Esophagus muscularis mucosa (tissue), 4 donors: ENCODE measurements around the gene NFASC. TPM values are rescaled to one million over a fixed set of nuclear protein-coding genes. Genes with fewer than 3 reads are reported as not detected.

ENCODE experiments used
- DNase-seq: peaks from one replicate; pipeline ENCODE4 v3.0.0-alpha.2; 2017; ENCODE audit errors: extremely low spot score
- H3K27ac ChIP-seq, 4 donors: fragments of 200-600 bp; sonication (generic); replicated peaks in 1 of 4; 1 replicate in 3 of 4; 2 replicates in 1 of 4; pipeline ENCODE4 v1.5.1; 2016 to 2019; ENCODE audit warnings: mild to moderate bottlenecking in 1 of 4
- H3K27me3 ChIP-seq, 4 donors: fragments of 200-600 bp; sonication (generic); one replicate each; pipeline versions ENCODE4 v1.5.1 to v1.6.0; 2016 to 2019
- H3K36me3 ChIP-seq, 4 donors: fragments of 200-600 bp; sonication (generic); one replicate each; pipeline ENCODE4 v1.5.1; 2016 to 2019
- H3K4me1 ChIP-seq, 4 donors: fragments of 200-600 bp; sonication (generic); one replicate each; pipeline ENCODE4 v1.5.1; 2016 to 2019
- H3K4me3 ChIP-seq, 4 donors: fragments of 200-600 bp; sonication (generic); 1 replicate in 2 of 4; 2 replicates in 2 of 4; pipeline ENCODE4 v1.5.1; 2016 to 2019; ENCODE audit warnings: mild to moderate bottlenecking in 4 of 4, moderate library complexity in 1 of 4
- H3K9me3 ChIP-seq, 4 donors: fragments of 200-600 bp; sonication (generic); 1 replicate in 3 of 4; 2 replicates in 1 of 4; pipeline ENCODE4 v1.5.1; 2016 to 2019
- EP300 ChIP-seq: sonication (generic); formaldehyde crosslinking; IDR thresholded peaks from one replicate; pipeline ENCODE4 v1.6.1; 2017; ENCODE audit warnings: antibody characterized with exemption
- POLR2A ChIP-seq: fragments of 450-650 bp; IDR thresholded peaks from one replicate; pipeline ENCODE4 v1.6.1; 2017; ENCODE audit warnings: antibody characterized with exemption, moderate library complexity, mild to moderate bottlenecking, low read depth
- POLR2AphosphoS5 ChIP-seq, 2 donors: sonication (generic); formaldehyde crosslinking; IDR thresholded peaks; one replicate each; pipeline ENCODE4 v1.6.1; 2017; ENCODE audit warnings: antibody characterized with exemption in 2 of 2
- WGBS: methylation state at CpG from one replicate; pipeline ENCODE4 v1.1.5; 2018; 5-methylcytosine and 5-hydroxymethylcytosine counted together
- intact Hi-C: fragments of 100-400 bp; cut with DNase I; formaldehyde crosslinking; loops from one replicate; pipeline ENCODE4 v1.15.1; 2023
- total RNA-seq, 4 donors: library from RNA; depleted of rRNA; stranded (reverse); fragments of >200 nt; gene quantifications; one replicate each; pipeline versions ENCODE4 v1.1.0 to v1.2.1, GENCODE V29; 2016
- TF ChIP-seq, protein P1 (sequence below), 3 experiments: fragments of 200-600 bp in 2 of 3; fragments of 450-650 bp in 1 of 3; sonication (generic) in 2 of 3; IDR thresholded peaks; one replicate each; pipeline ENCODE4 v1.5.1; 2017 to 2019; ENCODE audit warnings: antibody characterized with exemption in 3 of 3, mild to moderate bottlenecking in 2 of 3, moderate library complexity in 1 of 3

The NFASC gene
- total RNA-seq, 4 donors from 2014 or later = 31.1 to 122 (median 64.7) TPM

DNA sequence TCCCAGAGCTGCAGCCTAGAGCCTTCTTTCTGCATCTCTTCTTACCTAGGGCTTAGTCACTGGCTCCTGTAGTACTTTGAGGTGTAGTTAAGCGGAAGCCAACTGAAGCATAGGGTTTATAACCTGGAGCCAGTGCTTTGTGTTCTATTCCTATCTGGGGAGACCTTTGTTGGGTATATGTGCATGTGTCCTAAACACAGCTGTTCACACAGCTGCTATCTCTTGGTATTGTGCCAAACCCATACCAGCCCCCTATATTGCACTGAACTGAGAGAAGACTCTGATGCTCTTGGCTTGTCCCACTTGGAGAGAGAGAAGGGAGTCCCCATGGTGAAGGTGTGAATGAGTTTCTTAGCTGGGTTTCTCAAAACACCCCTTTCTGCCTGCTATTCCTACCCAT is 17.2 kb upstream of the NFASC start:
- Histone ChIP-seq H3K9me3 (no peaks in the 10 kb centered on the region), H3K27me3 (no peaks in the 10 kb centered on the region), H3K27ac (no peak overlapping the region), H3K4me1 (peaks cover 0 to 60% (median 24%) of the 10 kb centered on the region in 4 donors), H3K36me3 (no peaks in the 10 kb centered on the region), H3K4me3 (no peak overlapping the region)
- no peak for DNase-seq
- intact Hi-C loops = no loop called here
- 100% methylated on average over 1 of the region's 1 CpG for WGBS
- TF ChIP-seq, protein P1, sequence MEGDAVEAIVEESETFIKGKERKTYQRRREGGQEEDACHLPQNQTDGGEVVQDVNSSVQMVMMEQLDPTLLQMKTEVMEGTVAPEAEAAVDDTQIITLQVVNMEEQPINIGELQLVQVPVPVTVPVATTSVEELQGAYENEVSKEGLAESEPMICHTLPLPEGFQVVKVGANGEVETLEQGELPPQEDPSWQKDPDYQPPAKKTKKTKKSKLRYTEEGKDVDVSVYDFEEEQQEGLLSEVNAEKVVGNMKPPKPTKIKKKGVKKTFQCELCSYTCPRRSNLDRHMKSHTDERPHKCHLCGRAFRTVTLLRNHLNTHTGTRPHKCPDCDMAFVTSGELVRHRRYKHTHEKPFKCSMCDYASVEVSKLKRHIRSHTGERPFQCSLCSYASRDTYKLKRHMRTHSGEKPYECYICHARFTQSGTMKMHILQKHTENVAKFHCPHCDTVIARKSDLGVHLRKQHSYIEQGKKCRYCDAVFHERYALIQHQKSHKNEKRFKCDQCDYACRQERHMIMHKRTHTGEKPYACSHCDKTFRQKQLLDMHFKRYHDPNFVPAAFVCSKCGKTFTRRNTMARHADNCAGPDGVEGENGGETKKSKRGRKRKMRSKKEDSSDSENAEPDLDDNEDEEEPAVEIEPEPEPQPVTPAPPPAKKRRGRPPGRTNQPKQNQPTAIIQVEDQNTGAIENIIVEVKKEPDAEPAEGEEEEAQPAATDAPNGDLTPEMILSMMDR (IDR thresholded peaks at IDR 0.05) = no peak
- TF ChIP-seq EP300 (no peak), POLR2AphosphoS5 (IDR thresholded peaks at IDR 0.05) (no peak), POLR2A (no peak)

DNA sequence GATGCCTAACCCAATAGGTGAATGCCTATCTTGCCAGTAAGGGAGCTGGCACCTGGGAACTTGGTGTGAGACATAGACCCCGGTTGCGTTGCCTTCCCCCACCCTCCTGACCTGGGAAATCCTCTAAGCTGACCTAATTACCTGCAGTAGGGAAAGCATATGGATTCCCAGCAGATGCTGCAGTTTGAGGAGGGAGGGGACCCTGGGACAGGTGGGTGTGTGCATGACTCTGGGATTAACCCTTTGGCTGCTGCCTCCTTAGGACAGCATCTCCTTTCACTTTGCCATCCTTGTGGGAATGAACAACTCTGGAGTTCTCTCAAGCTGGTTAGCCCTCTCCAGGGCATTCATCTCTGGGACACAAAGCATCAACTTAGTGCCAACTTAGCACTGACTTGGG is 16.4 kb upstream of the NFASC start:
- no peak for DNase-seq
- H3K36me3 ChIP-seq = no peaks in the 10 kb centered on the region
- no peaks in the 10 kb centered on the region for H3K27me3 ChIP-seq
- no peaks in the 10 kb centered on the region for H3K9me3 ChIP-seq
- no peak overlapping the region for H3K27ac ChIP-seq
- no peak overlapping the region for H3K4me3 ChIP-seq
- intact Hi-C loops = no loop called here
- WGBS = 57% methylated on average over 2 of the region's 2 CpGs
- TF ChIP-seq POLR2AphosphoS5 (IDR thresholded peaks at IDR 0.05) = no peak
- no peak for TF ChIP-seq POLR2A
- TF ChIP-seq, protein P1 (IDR thresholded peaks at IDR 0.05) = no peak
- TF ChIP-seq EP300 = no peak
- peaks cover 0 to 60% (median 17%) of the 10 kb centered on the region in 4 donors for H3K4me1 ChIP-seq

DNA sequence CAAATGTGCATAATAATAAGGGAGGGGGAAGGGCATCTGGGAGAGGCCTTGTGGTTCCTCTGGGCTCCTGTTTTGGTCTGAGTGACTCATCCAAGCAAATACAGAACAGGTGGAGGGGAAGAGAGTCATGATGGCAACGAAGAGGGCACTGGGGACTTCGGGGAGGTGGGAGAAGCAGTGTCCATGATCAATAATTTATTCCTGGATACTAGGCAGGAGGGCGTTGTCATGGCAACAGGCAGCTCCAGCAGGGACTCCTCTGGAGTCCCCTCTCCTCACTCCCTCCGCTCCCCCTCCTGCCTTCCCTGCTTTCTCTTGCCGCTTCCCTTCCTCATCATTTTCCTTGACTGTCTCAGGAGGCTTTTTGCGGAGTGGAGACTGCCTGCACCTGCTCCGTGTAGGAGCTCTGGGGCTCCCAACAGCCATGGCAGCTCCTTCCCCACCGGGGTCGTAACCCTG is 12.3 kb upstream of the NFASC start:
- no peak for TF ChIP-seq POLR2AphosphoS5 (IDR thresholded peaks at IDR 0.05)
- TF ChIP-seq, protein P1 (IDR thresholded peaks at IDR 0.05) = no peak
- no peak for TF ChIP-seq EP300
- no peak for TF ChIP-seq POLR2A
- H3K4me1 ChIP-seq = peaks cover 0 to 55% (median 18%) of the 10 kb centered on the region in 4 donors
- intact Hi-C loops = no loop called here
- no peak overlapping the region for H3K4me3 ChIP-seq
- H3K9me3 ChIP-seq = no peaks in the 10 kb centered on the region
- 71% methylated on average over 9 of the region's 9 CpGs for WGBS
- DNase-seq = no peak
- H3K36me3 ChIP-seq = no peaks in the 10 kb centered on the region
- no peaks in the 10 kb centered on the region for H3K27me3 ChIP-seq
- H3K27ac ChIP-seq = peak overlapping the region in 1 of 4 donors; percentile 1

DNA sequence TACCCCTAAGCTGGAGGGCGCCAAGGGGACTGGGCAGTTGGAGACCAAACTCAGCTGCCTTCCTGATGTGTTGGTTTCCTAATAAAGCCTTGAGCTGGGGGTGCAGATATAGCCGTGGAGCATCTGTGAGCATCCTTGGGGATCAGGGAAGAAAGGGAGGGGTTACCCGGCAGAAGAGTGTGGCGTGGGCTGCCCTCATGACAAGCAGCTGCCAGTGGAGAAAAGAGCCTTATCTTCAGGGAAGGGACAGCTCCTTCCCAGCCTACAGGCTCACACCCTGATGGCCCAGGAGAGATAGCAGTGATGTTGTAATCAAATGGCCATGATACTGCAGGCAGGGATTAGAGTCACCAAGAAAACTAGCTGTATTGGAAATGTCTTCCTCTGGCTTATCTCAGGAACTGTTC is 10.8 kb upstream of the NFASC start:
- Histone ChIP-seq H3K4me1 (peaks cover 0 to 40% (median 8%) of the 10 kb centered on the region in 4 donors), H3K9me3 (no peaks in the 10 kb centered on the region), H3K27ac (no peak overlapping the region), H3K4me3 (no peak overlapping the region), H3K36me3 (no peaks in the 10 kb centered on the region), H3K27me3 (no peaks in the 10 kb centered on the region)
- DNase-seq = no peak
- 53% methylated on average over 4 of the region's 4 CpGs for WGBS
- intact Hi-C loops = no loop called here
- no peak for TF ChIP-seq EP300
- TF ChIP-seq POLR2AphosphoS5 (IDR thresholded peaks at IDR 0.05) = no peak
- TF ChIP-seq, protein P1 (IDR thresholded peaks at IDR 0.05) = no peak
- TF ChIP-seq POLR2A = no peak

DNA sequence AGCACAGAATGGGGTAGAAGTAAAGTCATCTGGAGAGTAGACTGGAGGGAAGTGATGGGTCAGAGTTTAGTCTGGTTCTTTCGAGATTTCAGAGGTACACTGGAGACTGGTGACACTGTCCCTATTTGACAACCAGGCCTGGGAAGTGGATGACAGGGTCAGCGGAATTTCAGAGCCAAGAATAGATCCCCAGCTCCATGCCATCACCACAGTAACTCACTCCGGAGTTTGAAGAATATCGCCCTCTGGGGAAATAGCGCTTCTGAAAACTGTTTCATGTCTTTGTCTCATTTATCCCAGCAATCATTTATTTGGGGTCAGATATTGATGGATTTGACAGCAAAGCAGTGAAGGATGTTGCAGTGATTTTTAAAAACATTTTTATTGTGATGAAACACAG is 7.6 kb upstream of the NFASC start:
- 69% methylated on average over 5 of the region's 5 CpGs for WGBS
- no peak overlapping the region for H3K4me3 ChIP-seq
- H3K4me1 ChIP-seq = peaks cover 13 to 53% (median 28%) of the 10 kb centered on the region in 4 donors
- H3K9me3 ChIP-seq = no peaks in the 10 kb centered on the region
- TF ChIP-seq POLR2AphosphoS5 (IDR thresholded peaks at IDR 0.05) (no peak), POLR2A (no peak), EP300 (no peak)
- TF ChIP-seq, protein P1 (IDR thresholded peaks at IDR 0.05) = no peak
- H3K36me3 ChIP-seq = no peaks in the 10 kb centered on the region
- no peak overlapping the region for H3K27ac ChIP-seq
- DNase-seq = no peak
- intact Hi-C loops = no loop called here
- H3K27me3 ChIP-seq = no peaks in the 10 kb centered on the region
